GM12878 (cell line): ENCODE results near the gene LSMEM2. TPM values are rescaled to one million over a fixed set of nuclear protein-coding genes. Genes with fewer than 3 reads are reported as not detected.

ENCODE experiments used
- ATF3 ChIP-seq: IDR thresholded peaks from 2 replicates; pipeline ENCODE4 v1.6.1; 2011; ENCODE audit warnings: low read depth, mild to moderate bottlenecking, low read length, moderate library complexity, borderline replicate concordance; ENCODE audit errors: extremely low read depth
- BRCA1 ChIP-seq: IDR thresholded peaks from 2 replicates; pipeline ENCODE4 v1.6.1; 2011; ENCODE audit warnings: low read depth, low read length, improper control_type of control experiment
- CBX5 ChIP-seq: sonication (generic); IDR thresholded peaks from 2 replicates; pipeline ENCODE4 v1.6.1; 2016; ENCODE audit warnings: low read depth, moderate library complexity, mild to moderate bottlenecking, inconsistent platforms
- CREB1 ChIP-seq: IDR thresholded peaks from 2 replicates; pipeline ENCODE4 v1.6.1; 2012; ENCODE audit warnings: low read depth, mild to moderate bottlenecking, inconsistent platforms
- CREM ChIP-seq: IDR thresholded peaks from 2 replicates; pipeline ENCODE4 v1.6.1; 2014; ENCODE audit warnings: antibody characterized with exemption, low read depth
- CUX1 ChIP-seq: IDR thresholded peaks from 2 replicates; pipeline ENCODE4 v1.6.1; 2012; ENCODE audit warnings: improper control_type of control experiment, low read depth, low read length; ENCODE audit not compliant: insufficient replicate concordance
- E4F1 ChIP-seq: fragments of 450-650 bp; IDR thresholded peaks from 2 replicates; pipeline ENCODE4 v1.6.1; 2018; ENCODE audit warnings: borderline replicate concordance, mild to moderate bottlenecking; ENCODE audit not compliant: partially characterized antibody
- EGR1 ChIP-seq, 2 experiments: IDR thresholded peaks; 1 replicate in 1 of 2; 2 replicates in 1 of 2; pipeline ENCODE4 v1.6.1; 2011 to 2012; ENCODE audit warnings: low read depth in 2 of 2, low read length in 2 of 2, borderline replicate concordance in 1 of 2, mild to moderate bottlenecking in 1 of 2, moderate library complexity in 1 of 2
- FOS ChIP-seq: IDR thresholded peaks from 3 replicates; pipeline ENCODE4 v1.6.1; 2011; ENCODE audit warnings: borderline replicate concordance; ENCODE audit not compliant: insufficient read length; ENCODE audit errors: extremely low read depth
- GABPA ChIP-seq: IDR thresholded peaks from 2 replicates; pipeline ENCODE4 v1.6.1; 2014; ENCODE audit warnings: antibody characterized with exemption, low read depth, mild to moderate bottlenecking, inconsistent platforms
- MLLT1 ChIP-seq: fragments of 450-650 bp; IDR thresholded peaks from 2 replicates; pipeline ENCODE4 v1.6.1; 2016; ENCODE audit warnings: mild to moderate bottlenecking
- MTA3 ChIP-seq: IDR thresholded peaks from 2 replicates; pipeline ENCODE4 v1.6.1; 2012; ENCODE audit warnings: low read length, inconsistent platforms, borderline replicate concordance
- NFIC ChIP-seq: IDR thresholded peaks from 2 replicates; pipeline ENCODE4 v1.6.1; 2012; ENCODE audit warnings: low read depth, mild to moderate bottlenecking, inconsistent platforms, low read length, moderate library complexity
- NFXL1 ChIP-seq: fragments of 450-650 bp; IDR thresholded peaks from 2 replicates; pipeline ENCODE4 v1.6.1; 2017; ENCODE audit warnings: antibody characterized with exemption, mild to moderate bottlenecking, borderline replicate concordance
- POLR2AphosphoS2 ChIP-seq: IDR thresholded peaks from 2 replicates; pipeline ENCODE4 v1.6.1; 2011; ENCODE audit warnings: low read depth, mild to moderate bottlenecking, low read length, improper control_type of control experiment, moderate library complexity
- RELA ChIP-seq: fragments of 450-650 bp; IDR thresholded peaks from 2 replicates; pipeline ENCODE4 v1.8.0; 2014; ENCODE audit warnings: borderline replicate concordance; ENCODE audit not compliant: partially characterized antibody
- SIX5 ChIP-seq: IDR thresholded peaks from 2 replicates; pipeline ENCODE4 v1.6.1; 2011; ENCODE audit warnings: mild to moderate bottlenecking, low read depth, low read length, moderate library complexity; ENCODE audit not compliant: severe bottlenecking
- SRF ChIP-seq, 2 experiments: IDR thresholded peaks; 2 replicates each; pipeline ENCODE4 v1.6.1; 2011; ENCODE audit warnings: low read depth in 2 of 2, low read length in 2 of 2, mild to moderate bottlenecking in 1 of 2, moderate library complexity in 1 of 2
- STAT1 ChIP-seq: fragments of 450-650 bp; conservative IDR thresholded peaks from 2 replicates; pipeline ENCODE4 v1.6.1; 2014; ENCODE audit warnings: antibody characterized with exemption, mild to moderate bottlenecking
- TAF1 ChIP-seq: IDR thresholded peaks from 2 replicates; pipeline ENCODE4 v1.6.1; 2011; ENCODE audit warnings: mild to moderate bottlenecking, low read depth, low read length, borderline replicate concordance
- TCF3 ChIP-seq: IDR thresholded peaks from 2 replicates; pipeline ENCODE4 v1.6.1; 2012; ENCODE audit warnings: low read depth, mild to moderate bottlenecking, low read length, borderline replicate concordance; ENCODE audit not compliant: insufficient read depth
- ZNF622 ChIP-seq: fragments of 450-650 bp; IDR thresholded peaks from 2 replicates; pipeline ENCODE4 v1.6.1; 2017; ENCODE audit warnings: mild to moderate bottlenecking, inconsistent platforms
- polyA plus RNA-seq, 11 experiments: library from polyadenylated mRNA; depleted of rRNA in 4 of 11; unstranded in 6 of 11; stranded (reverse) in 5 of 11; fragments of >200 nt; fragmentation: Nextera tagmentation in 4 of 11; fragmentation: Illumina TruSeq in 1 of 11; extraction: Ambion mirVana in 4 of 11; extraction: Trizol in 1 of 11; gene quantifications; 1 replicate in 1 of 11; 2 replicates in 10 of 11; pipeline versions ENCODE4 v1.2.1 to v1.2.3, GENCODE V29; 2011 to 2016; ENCODE audit warnings: inconsistent platforms in 2 of 11, missing spikeins in 2 of 11, low read depth in 1 of 11
- total RNA-seq, 4 experiments: library from RNA; depleted of rRNA in 3 of 4; stranded (reverse); fragments of >200 nt in 3 of 4; fragmentation: Illumina TruSeq in 1 of 4; extraction: Trizol in 1 of 4; gene quantifications; 2 replicates each; pipeline versions ENCODE4 v1.2.1 to v1.2.3, GENCODE V29; 2013 to 2021

Gene LSMEM2
- total and polyA plus RNA-seq, 10 of the 15 experiments (the other 5 are each of a cell fraction or from before 2014, with no cell fraction given): 0.17 TPM; not detected in 9

- TF ChIP-seq MLLT1: no peak
- no peak for TF ChIP-seq FOS
- 0 out of 2 replicates have a peak, but pooled peaks have one; percentile 3 for TF ChIP-seq CREB1
- no peak for TF ChIP-seq BRCA1
- no peak for TF ChIP-seq SRF (IDR thresholded peaks at IDR 0.05; ENCODE audit: low read depth in 2 of 2, low read length in 2 of 2)
- TF ChIP-seq EGR1 (IDR thresholded peaks at IDR 0.05; ENCODE audit: borderline replicate concordance in 1 of 2, low read depth in 2 of 2, low read length in 2 of 2): peak in 1 of 2 experiments; percentile 85; a peak in 2 of 3 replicates
- TF ChIP-seq NFXL1: no peak
- TF ChIP-seq GABPA: no peak
- TF ChIP-seq STAT1: no peak
- no peak for TF ChIP-seq CBX5
- TF ChIP-seq ATF3: 0 out of 2 replicates have a peak, but pooled peaks have one; percentile 21
- TF ChIP-seq E4F1: no peak
- no peak for TF ChIP-seq RELA
- no peak for TF ChIP-seq CUX1
- TF ChIP-seq ZNF622: no peak
- TF ChIP-seq CREM: no peak
- no peak for TF ChIP-seq MTA3
- TF ChIP-seq NFIC: no peak
- 0 out of 2 replicates have a peak, but pooled peaks have one; percentile 12 for TF ChIP-seq TAF1
- TF ChIP-seq SIX5: no peak
- TF ChIP-seq TCF3: no peak
- TF ChIP-seq POLR2AphosphoS2: no peak
Measured at GRCh38 chr3:50320853-50321335, 42.0 kb downstream of the LSMEM2 start (continued).
